KG1 (cell line): Measurements from ENCODE around the gene LRRC55.

Experiments
- DNase-seq: peaks from one replicate; lab custom pipeline; 2025; lab: John Stamatoyannopoulos, UW

Gene LRRC55

DNA sequence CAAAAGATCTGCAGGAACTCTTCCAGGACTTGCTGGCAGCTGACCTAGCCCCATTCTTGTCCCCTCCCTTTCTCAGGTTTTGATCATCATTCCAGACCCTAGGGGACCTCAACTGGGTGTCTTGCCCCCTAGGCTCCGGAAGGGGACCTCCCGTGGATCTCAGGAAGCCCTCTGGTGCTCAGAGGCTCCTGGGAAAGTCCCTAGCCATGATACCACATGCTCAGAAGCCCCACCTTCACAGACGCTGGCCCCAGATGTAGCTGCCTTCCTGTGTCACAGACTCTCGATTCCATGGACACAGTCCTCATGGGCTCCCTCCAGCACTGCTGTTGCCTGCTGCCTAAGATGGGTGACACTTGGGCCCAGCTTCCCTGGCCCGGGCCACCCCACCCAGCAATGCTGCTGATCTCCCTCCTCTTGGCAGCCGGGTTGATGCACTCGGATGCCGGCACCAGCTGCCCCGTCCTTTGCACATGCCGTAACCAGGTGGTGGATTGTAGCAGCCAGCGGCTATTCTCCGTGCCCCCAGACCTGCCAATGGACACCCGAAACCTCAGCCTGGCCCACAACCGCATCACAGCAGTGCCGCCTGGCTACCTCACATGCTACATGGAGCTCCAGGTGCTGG is at the start of gene LRRC55:
LRRC55 (plus strand) TSS at position 276 of the 628 bp plus-strand sequence; CDS start at position 346, 70 bp downstream.
- DNase-seq = no peak

DNA sequence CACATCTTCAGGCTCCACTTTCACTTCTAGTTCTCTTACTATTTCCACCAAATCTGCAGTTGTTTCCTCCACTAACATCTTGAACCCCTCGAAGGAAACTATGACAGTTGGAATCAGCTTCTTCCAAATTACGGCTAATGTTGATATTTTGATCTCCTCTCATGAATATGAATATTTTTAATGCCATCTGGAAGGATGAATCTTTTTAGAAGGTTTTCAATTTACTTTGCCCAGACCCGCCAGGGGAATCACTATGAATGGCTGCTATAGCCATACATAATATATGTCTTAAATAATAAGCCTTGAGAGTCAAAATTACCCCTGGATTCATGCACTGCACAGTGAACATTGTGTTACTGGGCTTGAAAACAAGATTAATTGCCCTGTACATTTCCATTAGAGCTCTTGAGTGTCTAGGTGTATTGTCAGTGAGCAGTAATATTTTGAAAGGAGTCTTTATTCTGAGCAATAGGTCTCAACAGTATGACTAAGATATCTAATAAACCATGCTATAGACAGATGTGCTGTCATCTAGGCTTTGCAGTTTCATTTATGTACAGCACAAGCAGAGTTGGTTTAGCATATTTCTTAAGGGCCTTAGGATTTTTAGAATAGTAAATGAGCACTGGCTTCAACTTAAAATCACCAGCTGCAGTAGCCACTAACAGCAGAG is 48.3 kb upstream of the LRRC55 start:
- DNase-seq = no peak

- DNase-seq = no peak
These were observed 47.5 kb upstream of the LRRC55 start for GRCh38 chr11:57134284-57134683.

DNA sequence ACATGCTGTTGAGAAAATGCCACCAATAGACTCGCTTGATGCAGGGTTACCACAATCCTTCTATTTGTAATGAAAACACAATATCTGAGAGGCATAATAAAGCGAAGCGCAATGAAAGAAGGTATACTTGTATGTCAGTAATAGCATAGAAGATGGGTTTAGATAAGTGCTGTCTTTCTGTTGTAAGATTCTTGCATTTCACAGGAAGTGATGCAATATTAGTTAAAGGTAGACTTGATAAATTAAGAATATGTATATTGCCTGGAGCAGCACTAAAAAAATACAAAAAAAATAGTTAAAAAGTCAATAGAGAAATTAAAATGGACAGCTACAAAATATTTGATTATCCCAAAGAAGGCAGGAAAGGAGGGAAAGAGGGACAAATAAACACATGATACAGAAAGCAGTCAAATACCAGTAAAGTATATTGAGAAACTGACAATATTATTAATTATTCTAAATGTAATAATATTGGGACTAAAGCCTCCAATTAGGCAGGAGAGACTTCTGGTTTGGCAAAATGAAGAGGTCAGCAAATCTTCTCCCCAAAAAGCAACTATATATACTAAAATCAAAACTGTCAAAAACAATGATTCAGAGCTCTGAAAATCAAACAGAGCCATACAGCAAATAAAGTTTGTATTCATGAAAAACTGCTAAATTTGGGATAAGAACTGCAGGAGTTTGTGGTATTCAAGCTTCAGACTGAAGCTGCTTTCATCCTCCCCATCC is 46.6 kb upstream of the LRRC55 start:
- no peak for DNase-seq

- DNase-seq = no peak
These were observed 41.2 kb upstream of the LRRC55 start for GRCh38 chr11:57140568-57140967.

GRCh38 chr11:57143459-57143858 is 38.3 kb upstream of the LRRC55 start:
- no peak for DNase-seq

- no peak for DNase-seq
These were observed 37.7 kb upstream of the LRRC55 start for GRCh38 chr11:57144075-57144474.

GRCh38 chr11:57144531-57145320 is 37.0 kb upstream of the LRRC55 start:
- no peak for DNase-seq

DNA sequence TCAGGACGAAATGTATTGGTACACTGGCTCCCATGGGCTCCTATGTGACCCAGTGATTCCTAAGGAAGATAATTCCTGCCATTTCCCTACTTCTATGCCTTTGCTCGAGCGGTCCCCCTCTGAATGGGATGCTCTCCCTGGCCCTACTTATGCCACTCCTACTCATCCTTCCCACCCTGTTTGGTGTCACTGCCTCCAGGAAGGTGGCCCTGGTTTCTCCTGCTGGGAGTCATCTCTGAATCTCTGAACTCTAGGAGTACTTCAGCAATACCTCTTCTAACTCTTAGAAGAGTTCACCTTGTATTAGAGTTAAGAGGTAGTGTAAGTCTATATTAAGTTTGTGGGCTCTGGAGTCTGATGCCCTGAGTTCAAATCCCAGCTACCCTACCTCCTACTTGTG is 35.5 kb upstream of the LRRC55 start:
- DNase-seq = no peak

GRCh38 chr11:57148621-57149020 is 33.1 kb upstream of the LRRC55 start:
- DNase-seq = no peak

DNA sequence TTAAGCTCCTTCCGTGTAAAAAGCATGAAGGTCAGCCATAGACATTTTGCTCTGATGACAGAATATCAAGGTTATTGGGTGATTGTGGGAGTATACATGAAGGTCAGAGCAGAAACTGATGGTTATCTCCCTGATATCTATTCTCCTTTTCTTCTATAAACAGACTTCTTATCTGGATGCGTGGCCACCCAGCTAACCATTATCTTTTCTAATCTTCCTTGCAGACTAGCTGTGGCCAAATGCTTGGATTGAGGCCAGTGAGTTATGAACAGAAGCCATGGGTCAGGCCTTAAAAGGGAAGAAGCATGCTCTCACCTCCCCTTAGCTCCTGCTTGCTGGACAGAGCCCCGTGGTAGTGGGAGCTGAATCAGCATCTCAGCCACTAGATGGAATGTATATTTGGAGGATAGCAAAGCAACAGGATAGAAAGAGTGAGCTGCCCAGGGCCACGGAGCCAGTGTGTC is 31.3 kb upstream of the LRRC55 start:
- DNase-seq = no peak

DNA sequence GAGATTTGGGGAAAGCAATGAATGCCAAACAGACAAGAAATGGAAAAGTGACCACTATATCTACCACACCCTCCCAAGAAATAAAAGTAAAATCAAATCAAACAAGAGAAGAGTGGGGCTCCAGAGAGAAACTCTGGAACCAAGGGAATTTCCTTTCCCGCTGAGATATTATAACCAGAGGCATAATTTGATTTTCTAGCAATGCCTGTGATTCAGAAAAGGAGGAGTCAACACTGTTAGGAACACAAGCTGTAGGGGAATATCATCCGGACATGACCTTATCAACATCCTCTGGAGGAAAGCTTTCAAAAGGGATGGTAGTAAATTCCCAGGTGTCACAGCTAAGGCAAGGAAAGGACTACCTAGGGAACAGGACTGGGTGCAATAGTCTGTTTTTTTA is 29.6 kb upstream of the LRRC55 start:
- no peak for DNase-seq

DNA sequence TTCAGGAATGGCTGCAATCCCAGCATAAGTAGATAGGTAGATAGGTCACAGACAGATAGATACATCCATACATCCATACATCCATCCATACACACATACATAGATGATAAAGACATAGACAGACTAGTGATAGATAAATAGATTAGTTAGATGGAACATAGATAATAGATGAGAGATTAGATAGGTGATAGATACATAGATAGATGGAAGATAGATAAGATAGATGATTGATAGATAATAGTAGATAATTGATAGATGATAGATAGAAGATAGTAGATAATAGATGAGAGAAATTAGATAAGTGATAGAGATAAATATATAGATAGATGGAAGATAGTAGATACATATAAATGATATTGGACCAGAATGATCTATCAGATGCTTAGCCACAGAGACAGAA is 28.3 kb upstream of the LRRC55 start:
- DNase-seq = no peak

DNA sequence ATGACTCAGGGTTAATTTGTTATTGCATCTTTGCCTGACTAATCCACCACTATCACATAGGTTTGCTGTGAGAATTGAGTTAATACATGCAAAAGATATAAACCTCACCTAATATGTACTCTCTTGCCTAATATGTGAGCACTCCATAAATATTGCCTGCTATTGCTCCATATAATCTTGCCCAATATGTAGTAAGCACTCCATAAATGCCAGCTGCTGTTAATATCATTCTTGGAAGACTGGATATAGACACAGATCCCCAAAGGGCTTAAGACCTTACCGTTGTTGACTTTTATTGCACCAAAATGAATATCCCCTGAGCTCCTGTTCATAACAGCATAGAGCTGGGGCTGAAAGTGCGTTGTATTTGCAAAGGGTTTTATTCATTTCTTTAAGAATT is 27.0 kb upstream of the LRRC55 start:
- DNase-seq = no peak

GRCh38 chr11:57155400-57155799 is 26.4 kb upstream of the LRRC55 start:
- DNase-seq = no peak

DNA sequence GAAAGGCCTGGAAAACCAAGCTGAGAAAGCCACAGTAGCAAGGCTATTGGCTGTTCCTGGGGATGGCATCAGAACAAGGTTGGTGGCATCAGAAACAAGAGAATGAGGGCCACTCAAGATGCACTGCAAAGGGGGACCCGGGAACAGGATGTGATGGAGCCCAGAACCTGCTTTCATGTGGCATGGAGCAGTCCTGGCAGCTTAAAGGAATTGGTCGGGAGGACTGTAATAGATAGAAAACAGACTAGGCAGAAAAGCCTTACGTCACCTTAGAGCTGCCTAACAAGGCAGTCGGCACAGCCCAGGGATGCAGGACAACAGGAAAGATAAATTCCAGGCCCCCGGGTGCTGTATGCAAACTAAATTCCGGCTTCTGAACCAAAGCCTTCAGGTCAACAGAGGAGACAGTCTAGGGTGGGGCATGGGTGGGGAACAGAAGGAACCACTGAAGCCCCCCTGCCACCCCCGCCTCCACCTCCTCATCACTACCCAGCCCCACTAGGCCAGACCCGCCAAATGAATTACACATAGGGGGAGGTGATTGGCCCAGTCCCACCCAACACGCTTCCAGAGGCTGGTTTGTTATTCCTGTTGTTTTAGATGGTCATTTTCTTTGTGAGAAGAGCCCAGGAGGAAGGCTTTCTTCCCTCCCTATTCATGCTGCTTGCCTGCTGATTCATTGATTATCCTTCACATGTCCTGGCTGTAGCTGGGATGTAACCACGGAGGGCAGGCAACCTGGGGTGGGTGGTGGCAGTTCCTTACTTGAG is 25.7 kb upstream of the LRRC55 start:
- no peak for DNase-seq

- DNase-seq = no peak
These were observed 24.8 kb upstream of the LRRC55 start for GRCh38 chr11:57156928-57157327.

DNA sequence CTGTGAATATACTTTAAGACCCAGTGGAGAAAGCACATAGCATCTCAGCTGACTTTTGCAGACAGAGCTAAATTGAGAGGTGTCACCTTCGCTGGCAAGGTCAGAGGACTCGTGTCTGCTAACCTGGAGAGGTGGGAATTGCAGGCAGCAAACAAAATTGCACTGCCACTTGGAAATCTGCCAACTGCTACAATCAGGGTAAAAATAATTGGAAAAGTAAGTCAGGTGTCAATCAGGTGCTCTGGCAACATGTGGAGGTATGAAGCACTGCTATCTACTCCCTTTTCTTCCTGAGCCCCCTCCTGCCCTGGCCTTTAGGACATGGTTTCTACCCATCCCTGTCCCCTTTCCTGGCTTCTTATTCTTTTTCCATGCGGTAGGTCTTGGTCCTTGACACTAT is 24.1 kb upstream of the LRRC55 start:
- no peak for DNase-seq

DNA sequence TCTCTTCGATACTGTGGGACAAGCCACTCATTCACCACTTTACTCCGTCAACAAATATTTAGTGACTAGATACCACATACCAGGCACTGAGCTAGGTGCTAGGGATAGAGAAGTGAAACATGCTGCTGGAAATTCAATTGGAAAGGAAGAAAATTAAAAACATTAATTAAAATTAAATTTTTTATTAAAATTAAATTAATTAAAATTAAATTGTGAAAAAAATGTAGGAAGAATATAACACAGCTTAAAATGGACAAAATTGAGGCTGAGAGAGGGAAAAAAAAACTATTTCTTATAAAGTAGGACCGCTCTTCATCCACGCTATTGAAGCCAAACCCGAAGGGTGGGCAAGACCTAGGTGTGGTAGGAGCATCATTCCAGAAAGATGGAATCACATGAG is 23.6 kb upstream of the LRRC55 start:
- DNase-seq = no peak

GRCh38 chr11:57158599-57158998 is 23.2 kb upstream of the LRRC55 start:
- no peak for DNase-seq

GRCh38 chr11:57160665-57161064 is 21.1 kb upstream of the LRRC55 start:
- no peak for DNase-seq

GRCh38 chr11:57161351-57161750 is 20.4 kb upstream of the LRRC55 start:
- no peak for DNase-seq
